Spinal cord (tissue), 10 donors: ENCODE results near the gene FABP7. TPM values are rescaled to one million over a fixed set of nuclear protein-coding genes. Genes with fewer than 3 reads are reported as not detected.

Experiments used
- DNase-seq, 6 donors: peaks; one replicate each; pipeline versions ENCODE4 v3.0.0 to v3.0.0-alpha.2; 2013 to 2015; ENCODE audit warnings: low spot score in 6 of 6, low read depth in 4 of 6
- H3K27ac ChIP-seq: one replicate; pipeline ENCODE4 v1.5.1; 2013; ENCODE audit warnings: low read depth, low read length, control low read depth
- H3K27me3 ChIP-seq: one replicate; pipeline ENCODE4 v1.6.1; 2013; ENCODE audit warnings: low read length; ENCODE audit not compliant: control insufficient read depth, insufficient read depth
- H3K36me3 ChIP-seq: one replicate; pipeline ENCODE4 v1.6.1; 2013; ENCODE audit warnings: low read length; ENCODE audit not compliant: control insufficient read depth, insufficient read depth
- H3K4me1 ChIP-seq: one replicate; pipeline ENCODE4 v1.6.1; 2013; ENCODE audit warnings: low read length; ENCODE audit not compliant: control insufficient read depth, insufficient read depth
- H3K4me3 ChIP-seq: one replicate; pipeline ENCODE4 v1.5.1; 2013; ENCODE audit warnings: low read depth, low read length, control low read depth
- H3K9me3 ChIP-seq: one replicate; pipeline ENCODE4 v1.6.1; 2013; ENCODE audit warnings: low read length; ENCODE audit not compliant: control insufficient read depth, insufficient read depth
- WGBS: methylation state at CpG from one replicate; pipeline ENCODE4 v1.1.5; 2013; ENCODE audit warnings: missing lambda C conversion rate; ENCODE audit not compliant: insufficient coverage; 5-methylcytosine and 5-hydroxymethylcytosine counted together
- long read RNA-seq, 4 donors: transcript quantifications; one replicate each; lab custom pipeline, GENCODE V29; 2026
- polyA plus RNA-seq, 2 donors: library from polyadenylated mRNA; unstranded; fragments of 120-200 nt; gene quantifications; one replicate each; pipeline ENCODE4 v1.2.1, GENCODE V29; 2013; ENCODE audit not compliant: insufficient read length in 2 of 2
- total RNA-seq, 2 donors: library from RNA; depleted of rRNA in 1 of 2; stranded (reverse); fragments of 120-200 nt in 1 of 2; fragments of >200 nt in 1 of 2; gene quantifications; one replicate each; pipeline versions ENCODE4 v1.2.3 to v1.2.4, GENCODE V29; 2013 to 2014
- donor health status: healthy.

FABP7 gene
- 100 to 1,000 TPM; 138 to 149 TPM for total RNA-seq
- 100 to 1,000 TPM; 395 to 537 TPM for polyA plus RNA-seq
- long read RNA-seq, donor 1, transcript FABP7-201 (3 exons, 2,086 nt): minor isoform, 14 of 490 reads
- long read RNA-seq, donor 1, transcript FABP7-202 (4 exons, 1,026 nt): major isoform, 317 of 490 reads
- long read RNA-seq, donor 1, partial matches to known transcripts: 152 of 490 reads
- long read RNA-seq, donor 1, other reads (novel, unspliced or antisense): 7 of 490 reads
- long read RNA-seq, donor 2, transcript FABP7-201 (3 exons, 2,086 nt): minor isoform, 5 of 306 reads
- long read RNA-seq, donor 2, transcript FABP7-202 (4 exons, 1,026 nt): major isoform, 245 of 306 reads
- long read RNA-seq, donor 2, partial matches to known transcripts: 45 of 306 reads
- long read RNA-seq, donor 2, other reads (novel, unspliced or antisense): 11 of 306 reads
- long read RNA-seq, donor 3, transcript FABP7-202 (4 exons, 1,026 nt): major isoform, 160 of 220 reads
- long read RNA-seq, donor 3, transcript FABP7-201 (3 exons, 2,086 nt): minor isoform, 13 of 220 reads
- long read RNA-seq, donor 3, partial matches to known transcripts: 47 of 220 reads
- long read RNA-seq, donor 3, other reads (novel, unspliced or antisense): 0 of 220 reads
- long read RNA-seq, donor 4, transcript FABP7-202 (4 exons, 1,026 nt): major isoform, 13 of 20 reads
- long read RNA-seq, donor 4, partial matches to known transcripts: 5 of 20 reads
- long read RNA-seq, donor 4, other reads (novel, unspliced or antisense): 0 of 20 reads

DNA sequence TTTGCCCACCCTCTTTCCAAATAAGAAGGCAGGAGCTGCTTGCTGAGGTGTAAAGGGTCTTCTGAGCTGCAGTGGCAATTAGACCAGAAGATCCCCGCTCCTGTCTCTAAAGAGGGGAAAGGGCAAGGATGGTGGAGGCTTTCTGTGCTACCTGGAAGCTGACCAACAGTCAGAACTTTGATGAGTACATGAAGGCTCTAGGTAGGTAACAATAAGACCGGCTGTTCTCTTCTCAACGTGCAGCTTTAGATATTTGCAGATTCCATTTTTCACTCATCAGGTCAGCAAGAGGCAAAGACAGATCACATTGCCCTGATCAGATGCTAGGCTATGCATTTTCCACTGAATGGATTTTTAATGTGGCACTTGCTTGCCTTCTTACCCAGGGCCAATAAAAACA is at the start of gene FABP7:
FABP7 (plus strand) TSS at position 50 of the 400 bp plus-strand sequence; CDS start at position 129, 79 bp downstream.
- H3K4me3 ChIP-seq: peak within 1 kb of the TSS; percentile 42
- WGBS: 13% methylated on average over 1 of the region's 3 CpGs
- no peaks in the 10 kb centered on the region for H3K9me3 ChIP-seq
- H3K27me3 ChIP-seq: no peaks in the 10 kb centered on the region
- DNase-seq: no peak
- H3K36me3 ChIP-seq: no peaks in the 10 kb centered on the region
- peaks cover 3% of the 10 kb centered on the region for H3K4me1 ChIP-seq
- H3K27ac ChIP-seq: peak within 1 kb of the TSS; percentile 78

DNA sequence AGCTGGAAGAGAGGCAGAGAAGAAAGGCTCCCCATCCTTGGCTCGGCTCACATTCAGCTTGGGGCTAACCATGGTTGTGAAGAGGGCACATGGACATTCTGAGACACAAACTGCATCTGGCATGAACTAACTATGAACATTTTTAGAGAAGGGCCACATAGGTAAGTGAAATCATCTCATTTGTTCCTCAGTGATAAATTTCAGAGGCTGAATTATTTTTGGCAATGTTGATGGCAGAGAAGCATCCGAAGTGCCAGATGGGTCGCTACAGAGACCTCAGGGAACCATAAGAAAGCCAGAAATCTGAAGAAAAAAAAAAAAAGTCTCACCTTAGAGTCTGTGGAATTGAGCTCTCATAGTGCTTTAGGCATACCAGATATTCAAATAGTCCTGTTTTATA is 49.2 kb upstream of the FABP7 start:
- no peak overlapping the region for H3K27ac ChIP-seq
- no peaks in the 10 kb centered on the region for H3K36me3 ChIP-seq
- H3K4me1 ChIP-seq: peaks cover 4% of the 10 kb centered on the region
- no peaks in the 10 kb centered on the region for H3K27me3 ChIP-seq
- H3K4me3 ChIP-seq: no peak overlapping the region
- H3K9me3 ChIP-seq: no peaks in the 10 kb centered on the region
- no peak for DNase-seq
- 100% methylated on average over 1 of the region's 3 CpGs for WGBS

DNA sequence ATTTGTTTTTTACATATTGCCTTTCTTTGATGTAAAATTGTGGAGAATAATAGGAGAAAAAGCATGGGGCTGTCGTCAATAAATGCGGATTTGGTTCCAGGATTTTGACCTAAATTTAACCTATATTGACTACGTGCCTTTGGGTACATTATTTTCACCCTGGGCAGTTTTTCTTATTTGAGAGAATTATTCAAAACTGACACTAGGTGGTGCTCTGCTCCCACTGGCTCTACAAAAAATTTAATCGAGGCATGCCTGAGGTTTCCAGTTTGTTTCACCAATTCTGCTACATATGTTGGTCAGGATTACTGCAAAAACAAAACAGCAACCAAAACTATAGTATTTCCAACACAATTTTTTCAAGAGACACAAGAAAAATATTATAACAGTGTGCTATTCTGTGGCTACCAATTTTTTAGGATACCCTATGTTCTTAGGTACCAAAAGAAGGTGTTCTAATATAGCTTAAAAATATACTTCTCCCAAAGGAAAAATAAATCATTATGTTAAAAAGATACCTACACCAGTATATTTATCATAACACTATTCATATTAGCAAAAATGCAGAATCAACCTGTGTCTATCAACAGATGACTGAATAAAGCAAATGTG is 48.6 kb upstream of the FABP7 start:
- WGBS: 0% methylated on average over 1 of the region's 4 CpGs
- Histone ChIP-seq H3K4me3 (no peak overlapping the region), H3K27ac (no peak overlapping the region)

DNA sequence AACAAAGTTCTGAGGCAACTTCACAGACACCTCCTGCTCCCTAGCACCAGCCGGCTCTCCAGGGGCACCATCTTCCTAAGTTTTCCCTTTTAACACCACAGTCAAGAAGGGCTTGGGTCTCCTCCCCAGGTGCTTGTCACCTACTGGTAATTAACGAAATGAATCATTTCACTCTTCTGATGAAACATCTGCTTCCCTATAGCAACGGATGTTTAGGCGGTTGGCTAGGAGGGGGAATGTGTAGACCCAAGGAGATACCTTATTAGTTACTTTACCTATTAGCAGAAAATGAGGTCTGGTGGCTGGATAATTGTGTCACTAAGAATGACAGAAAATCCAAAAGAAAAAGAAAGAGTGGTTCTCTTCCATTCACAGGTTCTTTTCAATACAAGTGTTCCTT is 46.3 kb upstream of the FABP7 start:
- 82% methylated on average over 1 of the region's 4 CpGs for WGBS
- Histone ChIP-seq H3K4me1 (peaks cover 4% of the 10 kb centered on the region), H3K36me3 (no peaks in the 10 kb centered on the region), H3K27ac (no peak overlapping the region), H3K4me3 (no peak overlapping the region), H3K27me3 (no peaks in the 10 kb centered on the region), H3K9me3 (no peaks in the 10 kb centered on the region)
- no peak for DNase-seq

More for the DNA sequence above, 48.6 kb upstream of the FABP7 start:
- DNase-seq: peak in 3 of 6 donors; percentile 56 to 93 (median 81)
- Histone ChIP-seq H3K4me1 (peaks cover 4% of the 10 kb centered on the region), H3K36me3 (no peaks in the 10 kb centered on the region), H3K9me3 (no peaks in the 10 kb centered on the region), H3K27me3 (no peaks in the 10 kb centered on the region)

DNA sequence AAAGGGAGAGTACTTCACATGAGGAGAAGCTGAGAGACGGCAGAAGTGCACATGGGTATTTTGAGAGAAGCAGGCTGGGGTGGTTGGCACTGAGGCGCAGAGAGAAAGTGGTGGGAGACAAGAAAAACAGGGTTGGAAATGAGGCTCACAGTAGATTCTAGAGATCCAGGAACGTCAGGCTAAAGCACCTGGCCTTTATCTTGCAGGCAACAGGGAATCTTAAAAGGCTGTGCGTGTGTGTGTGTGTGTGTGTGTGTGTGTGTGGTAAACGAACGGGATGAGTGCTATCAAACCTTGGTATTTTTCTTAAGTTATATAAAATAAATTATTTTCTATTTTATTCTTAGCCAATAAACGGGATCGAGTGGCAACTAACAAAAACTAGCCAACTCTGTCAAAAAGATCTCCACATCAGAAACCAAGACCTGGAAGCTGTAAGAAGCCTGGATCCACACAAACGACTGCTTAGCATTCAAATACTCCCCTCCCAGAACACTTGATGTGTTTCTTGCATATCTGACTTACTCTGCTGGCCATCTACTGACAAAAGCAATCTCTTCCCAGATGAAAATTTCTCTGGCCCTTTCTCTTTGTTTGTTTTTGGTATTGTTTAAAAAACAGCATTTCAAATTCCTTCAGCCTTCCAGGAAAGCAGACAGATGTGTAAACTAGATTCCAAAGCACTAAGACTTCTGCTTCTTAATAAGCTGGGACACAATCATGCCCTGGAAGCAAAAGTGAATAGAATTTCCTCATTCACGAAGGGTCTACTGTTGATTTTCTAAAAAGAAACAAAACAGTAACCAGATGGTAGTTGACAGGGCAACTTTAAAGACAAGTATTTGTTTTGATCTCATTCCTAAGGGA is 44.8 kb upstream of the FABP7 start:
- Histone ChIP-seq H3K4me3 (no peak overlapping the region), H3K9me3 (no peaks in the 10 kb centered on the region), H3K4me1 (peaks cover 4% of the 10 kb centered on the region), H3K27me3 (no peaks in the 10 kb centered on the region), H3K36me3 (no peaks in the 10 kb centered on the region), H3K27ac (peak overlapping the region; percentile 42)
- WGBS: 36% methylated on average over 5 of the region's 10 CpGs
- DNase-seq: peak in 2 of 6 donors; percentile 20 to 52

DNA sequence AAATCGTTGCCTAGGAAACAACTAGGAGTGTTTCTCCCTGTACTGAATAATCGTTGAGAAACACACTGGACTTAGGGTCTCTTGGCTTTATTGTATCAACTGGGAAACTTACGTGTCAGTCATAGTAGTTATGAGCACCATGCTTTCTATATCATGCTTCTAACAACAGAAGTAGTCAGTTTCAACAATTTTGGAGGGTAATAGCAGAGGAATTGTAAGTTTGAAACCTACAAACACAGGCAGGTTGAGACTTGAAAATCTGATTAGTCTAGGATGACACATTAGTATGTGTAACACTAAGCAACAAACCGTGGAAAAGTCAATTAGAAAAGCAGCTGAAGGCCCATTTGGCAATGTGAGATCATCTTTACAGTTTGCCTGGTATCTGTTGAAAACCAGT is 43.9 kb upstream of the FABP7 start:
- no peak overlapping the region for H3K4me3 ChIP-seq
- H3K27ac ChIP-seq: peak overlapping the region; percentile 19
- no peaks in the 10 kb centered on the region for H3K36me3 ChIP-seq
- DNase-seq: peak in 2 of 6 donors; percentile 25 to 75
- peaks cover 4% of the 10 kb centered on the region for H3K4me1 ChIP-seq
- 14% methylated on average over 1 of the region's 4 CpGs for WGBS
- H3K9me3 ChIP-seq: no peaks in the 10 kb centered on the region
- H3K27me3 ChIP-seq: no peaks in the 10 kb centered on the region

DNA sequence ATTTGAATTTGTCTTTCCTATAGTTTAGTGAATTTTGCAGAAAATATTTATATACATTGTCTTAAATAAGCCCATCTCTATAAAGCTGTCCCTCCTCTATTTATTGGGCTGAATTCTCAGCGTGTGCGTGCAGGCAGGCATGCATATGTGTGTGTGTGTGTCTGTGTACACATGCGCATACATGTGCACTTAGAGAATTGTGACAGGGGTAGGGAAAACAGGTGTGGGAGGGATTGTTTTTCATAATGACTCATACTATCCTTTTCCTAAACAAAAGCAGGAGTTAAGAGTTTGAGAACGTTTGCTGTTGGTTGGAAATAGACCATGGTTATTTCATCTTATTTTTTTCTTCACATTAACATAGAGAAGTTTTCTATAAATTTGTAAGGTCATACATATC is 43.4 kb upstream of the FABP7 start:
- Histone ChIP-seq H3K36me3 (no peaks in the 10 kb centered on the region), H3K4me1 (peaks cover 4% of the 10 kb centered on the region), H3K9me3 (no peaks in the 10 kb centered on the region), H3K27ac (no peak overlapping the region), H3K27me3 (no peaks in the 10 kb centered on the region), H3K4me3 (no peak overlapping the region)
- DNase-seq: no peak
- no CpG with 5 or more reads among the region's 4 CpGs for WGBS

DNA sequence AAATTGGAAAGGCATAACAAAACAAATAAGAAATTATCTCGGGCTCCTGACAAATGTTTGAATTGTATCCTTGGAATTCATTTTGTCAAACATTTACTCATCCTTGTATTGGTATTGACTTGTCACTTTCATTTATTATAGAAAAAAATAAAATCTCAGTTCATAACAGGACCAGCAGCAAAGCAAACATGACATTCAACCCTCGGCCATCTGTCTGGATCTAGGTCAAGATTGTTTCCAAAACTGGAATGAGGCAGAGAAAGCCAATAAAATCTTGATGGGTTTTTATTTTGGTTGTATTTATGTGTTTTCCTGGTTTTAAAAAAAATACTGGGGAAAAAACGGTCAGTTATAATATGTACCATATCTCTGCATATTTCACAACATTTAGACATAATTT is 42.9 kb upstream of the FABP7 start:
- peak in 1 of 6 donors; percentile 23 for DNase-seq
- no peak overlapping the region for H3K27ac ChIP-seq
- WGBS: no CpG with 5 or more reads among the region's 3 CpGs

DNA sequence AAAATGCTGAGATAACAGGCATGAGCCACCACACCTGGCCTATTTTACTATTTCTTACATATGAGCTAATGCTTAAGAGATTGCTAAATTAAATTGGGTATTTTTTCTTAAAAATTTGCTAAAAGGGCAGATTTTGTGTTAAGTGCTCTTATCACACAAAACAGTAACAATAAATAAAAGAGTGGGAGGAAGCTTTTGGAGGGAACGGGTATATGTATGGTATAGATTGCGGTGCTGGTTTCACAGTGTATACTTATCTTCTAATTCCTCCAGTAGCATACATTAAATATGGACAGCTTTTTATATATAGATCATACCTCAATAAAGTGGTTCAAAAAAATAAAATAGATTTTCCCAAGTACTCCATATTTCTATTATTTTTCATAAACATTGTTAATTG is 39.4 kb upstream of the FABP7 start:
- Histone ChIP-seq H3K4me3 (no peak overlapping the region), H3K36me3 (no peaks in the 10 kb centered on the region), H3K4me1 (no peaks in the 10 kb centered on the region), H3K27ac (no peak overlapping the region), H3K27me3 (no peaks in the 10 kb centered on the region), H3K9me3 (no peaks in the 10 kb centered on the region)
- no CpG with 5 or more reads among the region's 2 CpGs for WGBS
- no peak for DNase-seq

More for the DNA sequence above, 42.9 kb upstream of the FABP7 start:
- Histone ChIP-seq H3K9me3 (no peaks in the 10 kb centered on the region), H3K36me3 (no peaks in the 10 kb centered on the region), H3K4me1 (peaks cover 4% of the 10 kb centered on the region), H3K27me3 (no peaks in the 10 kb centered on the region), H3K4me3 (no peak overlapping the region)
